Upper lobe of left lung (tissue), 4 donors: Measurements from ENCODE around the gene VDR.
"Not testable (repeated sequence)": the region's sequence is repeated elsewhere in the genome, so short reads cannot be mapped to it uniquely, and the experiment has no call there.

Experiments
- CTCF ChIP-seq, 6 experiments: fragments of 450-650 bp in 4 of 6; fragments of 200-600 bp in 2 of 6; sonication (generic) in 2 of 6; IDR thresholded peaks; one replicate each; pipeline ENCODE4 v1.5.1; 2016 to 2019; ENCODE audit warnings: antibody characterized with exemption in 6 of 6
- POLR2A ChIP-seq, 4 donors: fragments of 450-650 bp; IDR thresholded peaks; one replicate each; pipeline ENCODE4 v1.5.1; 2016 to 2017; ENCODE audit warnings: antibody characterized with exemption in 4 of 4, mild to moderate bottlenecking in 2 of 4

GRCh38 chr12:47809518-47809917 lies 95.3 kb downstream of the VDR start:
- not testable (repeated sequence) for TF ChIP-seq CTCF, POLR2A (IDR thresholded peaks at IDR 0.05)
